Tibial artery (tissue), 4 donors: ENCODE measurements around the gene RET.

Source experiments
- DNase-seq, 2 donors: peaks; one replicate each; pipeline ENCODE4 v3.0.0-alpha.2; 2019
- H3K27ac ChIP-seq, 2 donors: fragments of 200-600 bp; sonication (generic) in 1 of 2; 1 replicate in 1 of 2; 2 replicates in 1 of 2; pipeline ENCODE4 v1.5.1; 2018 to 2019; ENCODE audit warnings: mild to moderate bottlenecking in 1 of 2
- H3K27me3 ChIP-seq, 2 donors: fragments of 200-600 bp; sonication (generic) in 1 of 2; one replicate each; pipeline versions ENCODE4 v1.5.1 to v1.6.0; 2016 to 2019
- H3K36me3 ChIP-seq, 3 donors: fragments of 200-600 bp; sonication (generic) in 2 of 3; one replicate each; pipeline ENCODE4 v1.5.1; 2016 to 2019; ENCODE audit warnings: mild to moderate bottlenecking in 2 of 3
- H3K4me1 ChIP-seq, 4 donors: fragments of 200-600 bp; sonication (generic) in 2 of 4; 1 replicate in 3 of 4; 2 replicates in 1 of 4; pipeline ENCODE4 v1.5.1; 2016 to 2019
- H3K4me3 ChIP-seq, 2 donors: fragments of 200-600 bp; sonication (generic) in 1 of 2; 1 replicate in 1 of 2; 2 replicates in 1 of 2; pipeline ENCODE4 v1.5.1; 2018 to 2019; ENCODE audit warnings: mild to moderate bottlenecking in 2 of 2
- H3K9me3 ChIP-seq, 3 donors: fragments of 200-600 bp; sonication (generic) in 1 of 3; one replicate each; pipeline ENCODE4 v1.5.1; 2016 to 2019
- CTCF ChIP-seq, 2 experiments: fragments of 200-600 bp in 1 of 2; fragments of 450-650 bp in 1 of 2; IDR thresholded peaks; one replicate each; pipeline ENCODE4 v1.5.1; 2017 to 2019; ENCODE audit warnings: antibody characterized with exemption in 2 of 2, mild to moderate bottlenecking in 1 of 2, moderate library complexity in 1 of 2
- intact Hi-C: fragments of 100-400 bp; cut with DNase I; formaldehyde crosslinking; loops from one replicate; pipeline ENCODE4 v1.15.0; 2023; ENCODE audit warnings: low total_unique reads

The RET gene

DNA sequence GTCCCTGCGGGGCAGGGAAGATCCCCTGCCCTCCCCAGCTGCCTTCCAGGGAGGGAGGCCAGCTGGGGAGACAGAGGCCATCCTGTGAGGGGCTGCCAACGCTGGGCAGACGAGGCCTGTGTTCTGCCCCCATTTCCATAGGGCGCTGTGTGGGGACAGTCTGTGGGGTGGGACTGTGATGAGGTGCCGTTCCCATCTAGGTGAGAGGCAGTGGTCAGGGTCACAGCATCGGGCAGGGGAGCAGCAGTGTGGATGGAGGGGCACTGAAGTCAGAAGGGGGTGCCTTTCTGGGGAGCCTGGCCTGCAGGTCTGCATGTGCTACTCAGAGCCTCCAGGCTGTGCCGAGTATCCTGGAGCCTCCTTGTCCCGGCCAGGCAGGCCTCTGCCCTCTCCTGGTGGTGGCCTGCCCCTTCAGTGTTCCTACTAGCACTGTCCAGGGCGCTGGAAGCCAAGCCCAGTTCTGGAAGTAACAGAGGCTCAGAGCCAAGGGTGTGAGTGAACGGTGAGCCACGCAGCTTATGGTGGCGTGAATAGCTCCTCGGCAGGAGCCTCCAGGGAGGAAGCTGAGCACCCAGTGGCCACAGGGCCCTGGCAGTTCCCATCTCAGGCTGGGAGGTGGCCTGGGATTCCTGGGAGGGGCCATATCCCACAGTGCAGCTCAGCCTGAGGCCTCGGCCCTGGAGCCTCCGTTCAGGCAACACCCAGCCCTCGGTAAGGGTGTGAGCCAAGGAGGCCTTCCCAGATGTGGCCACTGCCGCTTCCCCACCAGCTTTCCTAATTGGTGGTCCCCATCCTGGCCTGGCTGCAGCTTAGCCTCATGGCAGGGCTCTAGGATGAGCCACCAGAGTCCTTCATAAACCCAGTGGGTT is 38.1 kb downstream of the RET start:
- Histone ChIP-seq H3K4me1 (no peaks in the 10 kb centered on the region), H3K27ac (no peak overlapping the region), H3K4me3 (no peak overlapping the region), H3K27me3 (peaks cover 0 to 3% of the 10 kb centered on the region in 2 donors), H3K9me3 (no peaks in the 10 kb centered on the region), H3K36me3 (no peaks in the 10 kb centered on the region)
- no peak for DNase-seq
- no peak for TF ChIP-seq CTCF (IDR thresholded peaks at IDR 0.05)
- intact Hi-C loops = no loop called here

DNA sequence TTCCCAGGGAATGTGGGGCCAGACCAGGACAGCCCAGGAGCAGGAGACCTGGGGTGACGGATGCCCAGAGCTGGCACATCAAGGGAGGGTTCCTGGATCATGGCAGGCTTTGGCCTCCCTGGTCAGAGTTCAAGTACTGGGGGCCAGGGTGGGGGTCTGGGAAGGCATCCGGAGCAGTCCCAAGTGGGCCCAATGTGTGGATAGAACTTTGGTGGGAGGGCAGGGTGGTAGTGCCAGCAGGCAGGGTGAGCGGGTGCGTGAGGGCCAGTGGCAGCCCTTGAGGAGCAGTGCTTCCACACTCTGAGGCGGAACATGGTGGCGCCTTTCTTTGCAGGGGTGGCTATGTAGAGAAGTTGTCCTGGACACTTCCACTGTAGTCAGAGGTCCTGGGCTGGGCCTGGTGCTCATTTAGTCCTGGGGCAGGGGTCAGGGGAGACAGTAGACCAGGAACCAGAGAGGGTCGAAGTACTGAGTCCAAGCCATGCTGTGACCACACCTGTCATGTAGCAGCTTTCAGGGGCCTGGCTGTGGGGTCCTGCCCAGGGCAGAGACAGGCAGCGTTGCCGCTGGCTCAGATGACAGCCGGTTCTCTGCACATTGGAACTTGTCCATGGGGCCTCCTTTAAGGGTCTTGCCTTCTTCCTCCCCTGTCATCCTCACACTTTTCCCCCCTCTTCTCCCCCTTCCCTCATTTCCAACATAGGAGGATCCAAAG is 39.2 kb downstream of the RET start:
- H3K9me3 ChIP-seq = no peaks in the 10 kb centered on the region
- no peaks in the 10 kb centered on the region for H3K4me1 ChIP-seq
- no peaks in the 10 kb centered on the region for H3K36me3 ChIP-seq
- H3K4me3 ChIP-seq = no peak overlapping the region
- peaks cover 0 to 3% of the 10 kb centered on the region in 2 donors for H3K27me3 ChIP-seq
- TF ChIP-seq CTCF (IDR thresholded peaks at IDR 0.05) = no peak
- intact Hi-C loops = no loop called here
- H3K27ac ChIP-seq = no peak overlapping the region
- no peak for DNase-seq

GRCh38 chr10:43116596-43116995 is 39.7 kb downstream of the RET start:
- Histone ChIP-seq H3K4me3 (no peak overlapping the region), H3K4me1 (no peaks in the 10 kb centered on the region), H3K27me3 (peaks cover 0 to 3% of the 10 kb centered on the region in 2 donors), H3K27ac (no peak overlapping the region), H3K36me3 (no peaks in the 10 kb centered on the region), H3K9me3 (no peaks in the 10 kb centered on the region)
- no peak for DNase-seq
- TF ChIP-seq CTCF (IDR thresholded peaks at IDR 0.05) = no peak
- intact Hi-C loops = no loop called here

- no peak for TF ChIP-seq CTCF (IDR thresholded peaks at IDR 0.05)
- Histone ChIP-seq H3K36me3 (no peaks in the 10 kb centered on the region), H3K9me3 (no peaks in the 10 kb centered on the region), H3K4me3 (no peak overlapping the region), H3K4me1 (no peaks in the 10 kb centered on the region), H3K27ac (no peak overlapping the region), H3K27me3 (peaks cover 0 to 3% of the 10 kb centered on the region in 2 donors)
- DNase-seq = peak in 1 of 2 donors; percentile 54
- intact Hi-C loops = no loop called here
These were observed 40.3 kb downstream of the RET start for GRCh38 chr10:43117031-43117776.

GRCh38 chr10:43117777-43118583 is 41.1 kb downstream of the RET start:
- peak in 1 of 2 donors; percentile 25 for DNase-seq
- intact Hi-C loops = no loop called here
- Histone ChIP-seq H3K4me1 (no peaks in the 10 kb centered on the region), H3K4me3 (no peak overlapping the region), H3K27ac (no peak overlapping the region), H3K9me3 (no peaks in the 10 kb centered on the region), H3K36me3 (no peaks in the 10 kb centered on the region), H3K27me3 (peaks cover 0 to 3% of the 10 kb centered on the region in 2 donors)
- no peak for TF ChIP-seq CTCF (IDR thresholded peaks at IDR 0.05)
